Measurements from ENCODE around the gene YJEFN3. TPM values are rescaled to one million over a fixed set of nuclear protein-coding genes. Genes with fewer than 3 reads are reported as not detected.

YJEFN3 gene
- total and polyA plus RNA-seq, 2 of the 8 experiments (the other 6 are each of a cell fraction or from before 2014, with no cell fraction given): 5.7 to 9.4 TPM

- Histone ChIP-seq H2BK20ac (ENCODE audit: low read length) (no peak overlapping the region), H3K4me1 (replicated peaks in 1 of 4; ENCODE audit: control insufficient read depth in 3 of 4, insufficient read depth in 4 of 4, low read length in 3 of 4) (no peaks in the 10 kb centered on the region), H3K27ac (ENCODE audit: low read depth, low read length) (no peak overlapping the region), H3K9me3 (ENCODE audit: insufficient read depth in 2 of 2, low read depth in 1 of 2, low read length in 1 of 2) (no peaks in the 10 kb centered on the region), H4K5ac (ENCODE audit: insufficient read length, low read depth, low read length) (no peak overlapping the region), H2BK15ac (ENCODE audit: low read length) (no peak overlapping the region), H3K4ac (replicated peaks; ENCODE audit: insufficient read length, low read depth, low read length) (no peak overlapping the region), H3K79me2 (ENCODE audit: control insufficient read depth in 1 of 2, insufficient read depth in 2 of 2, low read length in 2 of 2) (no peaks in the 10 kb centered on the region), H3K14ac (ENCODE audit: insufficient read length) (no peak overlapping the region), H3K4me2 (ENCODE audit: insufficient read depth in 1 of 2, low read depth in 2 of 2, low read length in 2 of 2) (no peak overlapping the region), H2BK120ac (replicated peaks; ENCODE audit: low read depth, low read length) (no peak overlapping the region), H3K9ac (replicated peaks in 1 of 4; ENCODE audit: extremely low read depth in 1 of 4, low read depth in 3 of 4, low read length in 3 of 4) (no peak overlapping the region), H2AK5ac (ENCODE audit: low read depth, low read length) (no peak overlapping the region), H3K56ac (replicated peaks; ENCODE audit: insufficient read length, low read depth, low read length) (no peak overlapping the region), H3K79me1 (ENCODE audit: low read depth, low read length) (peaks cover 4% of the 10 kb centered on the region), H3K23me2 (ENCODE audit: low read depth, low read length) (peaks cover 2% of the 10 kb centered on the region; the same call in 1 of the 2 replicates), H4K8ac (ENCODE audit: extremely low read depth, insufficient read depth, low read length) (no peak overlapping the region), H4K91ac (replicated peaks; ENCODE audit: insufficient read length, low read length) (no peak overlapping the region), H2AFZ (ENCODE audit: low read length) (no peak overlapping the region), H3K36me3 (ENCODE audit: control insufficient read depth in 2 of 4, insufficient read depth in 4 of 4, low read length in 3 of 4) (peaks cover 13 to 42% (median 25%) of the 10 kb centered on the region in 4 experiments; a peak in 7 of 8 replicates), H2BK12ac (ENCODE audit: low read depth, low read length) (no peak overlapping the region), H3K18ac (ENCODE audit: extremely low read depth, low read length) (no peak overlapping the region), H3K27me3 (replicated peaks in 1 of 4; ENCODE audit: control insufficient read depth in 3 of 4, extremely low read depth in 1 of 4, insufficient read depth in 3 of 4, low read length in 3 of 4) (no peaks in the 10 kb centered on the region), H3K4me3 (ENCODE audit: extremely low read depth in 1 of 4, insufficient read depth in 2 of 4, low read depth in 3 of 4, low read length in 4 of 4) (no peak overlapping the region), H4K20me1 (replicated peaks in 1 of 2; ENCODE audit: control insufficient read depth in 1 of 2, insufficient read depth in 2 of 2, low read length in 2 of 2) (peaks cover 0 to 2% of the 10 kb centered on the region in 2 experiments), H2BK5ac (ENCODE audit: low read depth, low read length) (no peak overlapping the region), H3K23ac (ENCODE audit: insufficient read length) (no peak overlapping the region)
- no peak for DNase-seq (ENCODE audit: low read depth in 1 of 2, low spot score in 2 of 2)
- ChIA-PET CTCF (ENCODE audit: partially characterized antibody) (interaction anchor here (1.2 to 3.2 kb wide), 3 partner anchors 17 to 137 kb away, joined by 3 to 22 read pairs (median 5); partner anchors contain the start of gene GMIP), POLR2A (ENCODE audit: partially characterized antibody) (interaction anchor here (0.5 to 1.6 kb wide), 5 partner anchors 9 to 486 kb away, joined by 3 to 6 read pairs (median 4); partner anchors contain the start of gene NDUFA13)
- 97% methylated on average over 5 of the region's 8 CpGs; no CpG with 5 or more reads in 1 of the 2 experiments for WGBS, 2 experiments (ENCODE audit: extremely low coverage in 1 of 2, insufficient coverage in 1 of 2, insufficient read length in 1 of 2, insufficient replicate concordance in 2 of 2, low coverage in 1 of 2, low lambda C conversion rate in 2 of 2, missing lambda C conversion rate in 1 of 2)
- no peak for FAIRE-seq
- TF ChIP-seq POLR2A (IDR thresholded peaks at IDR 0.05; ENCODE audit: control extremely low read depth in 1 of 2, low read depth in 2 of 2, low read length in 2 of 2) (no peak), FOSL1 (IDR thresholded peaks at IDR 0.05; ENCODE audit: insufficient read depth, low read depth, low read length) (no peak), TEAD4 (IDR thresholded peaks at IDR 0.05; ENCODE audit: low read depth, low read length) (no peak), ATF3 (IDR thresholded peaks at IDR 0.05; ENCODE audit: insufficient read depth, low read depth, low read length) (no peak), JUN (IDR thresholded peaks at IDR 0.05; ENCODE audit: low read depth, low read length) (no peak), SIX5 (IDR thresholded peaks at IDR 0.05; ENCODE audit: low read depth, low read length) (no peak), CEBPB (IDR thresholded peaks at IDR 0.05; ENCODE audit: low read depth, low read length) (no peak), SP2 (IDR thresholded peaks at IDR 0.05; ENCODE audit: low read length) (no peak), TCF12 (IDR thresholded peaks at IDR 0.05; ENCODE audit: low read depth, low read length) (no peak), BACH1 (IDR thresholded peaks at IDR 0.05; ENCODE audit: low read length) (no peak), MAFK (IDR thresholded peaks at IDR 0.05; ENCODE audit: low read depth, low read length) (no peak), BRCA1 (IDR thresholded peaks at IDR 0.05; ENCODE audit: low read depth, low read length) (no peak), RBBP5 (IDR thresholded peaks at IDR 0.05; ENCODE audit: borderline replicate concordance, low read depth, low read length) (no peak), RNF2 (IDR thresholded peaks at IDR 0.05; ENCODE audit: borderline replicate concordance, low read depth, low read length, missing control alignments, poor library complexity, severe bottlenecking) (no peak), YY1 (IDR thresholded peaks at IDR 0.05; ENCODE audit: low read depth, low read length) (no peak)
These were observed 21.4 kb upstream of the YJEFN3 start for GRCh38 chr19:19507354-19507753.

Data from H1 (cell line).